Astrocyte (in vitro differentiated cells and primary cell): Measurements from ENCODE around the gene AIFM3.
"Not testable (repeated sequence)": the region's sequence is repeated elsewhere in the genome, so short reads cannot be mapped to it uniquely, and the experiment has no call there.

ENCODE experiments used
- EZH2 ChIP-seq: IDR thresholded peaks from 2 replicates; pipeline ENCODE4 v1.6.1; 2012; ENCODE audit warnings: mild to moderate bottlenecking, low read length, inconsistent platforms; ENCODE audit not compliant: insufficient read depth
- TF ChIP-seq, protein P1 (sequence below): IDR thresholded peaks from 2 replicates; pipeline ENCODE4 v1.5.1; 2011; ENCODE audit warnings: low read depth, mild to moderate bottlenecking, inconsistent platforms, low read length, moderate library complexity; ENCODE audit not compliant: insufficient read depth

DNA sequence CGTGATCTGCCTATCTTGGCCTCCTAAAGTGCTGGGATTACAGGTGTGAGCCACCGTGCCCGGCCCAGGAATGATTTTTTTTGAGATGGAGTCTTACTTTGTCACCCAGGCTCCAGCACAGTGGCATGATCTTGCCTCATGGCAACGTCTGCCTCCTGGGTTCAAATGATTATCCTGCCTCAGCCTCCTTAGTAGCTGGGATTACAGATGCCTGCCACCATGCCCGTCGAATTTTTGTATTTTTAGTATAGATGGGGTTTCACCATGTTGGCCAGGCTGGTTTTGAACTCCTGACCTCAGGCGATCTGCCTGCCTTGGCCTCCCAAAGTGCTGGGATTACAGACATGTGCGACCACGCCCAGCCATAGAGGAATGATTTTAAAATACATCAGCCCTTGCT, 32.0 kb upstream of the AIFM3 start:
- TF ChIP-seq, protein P1, sequence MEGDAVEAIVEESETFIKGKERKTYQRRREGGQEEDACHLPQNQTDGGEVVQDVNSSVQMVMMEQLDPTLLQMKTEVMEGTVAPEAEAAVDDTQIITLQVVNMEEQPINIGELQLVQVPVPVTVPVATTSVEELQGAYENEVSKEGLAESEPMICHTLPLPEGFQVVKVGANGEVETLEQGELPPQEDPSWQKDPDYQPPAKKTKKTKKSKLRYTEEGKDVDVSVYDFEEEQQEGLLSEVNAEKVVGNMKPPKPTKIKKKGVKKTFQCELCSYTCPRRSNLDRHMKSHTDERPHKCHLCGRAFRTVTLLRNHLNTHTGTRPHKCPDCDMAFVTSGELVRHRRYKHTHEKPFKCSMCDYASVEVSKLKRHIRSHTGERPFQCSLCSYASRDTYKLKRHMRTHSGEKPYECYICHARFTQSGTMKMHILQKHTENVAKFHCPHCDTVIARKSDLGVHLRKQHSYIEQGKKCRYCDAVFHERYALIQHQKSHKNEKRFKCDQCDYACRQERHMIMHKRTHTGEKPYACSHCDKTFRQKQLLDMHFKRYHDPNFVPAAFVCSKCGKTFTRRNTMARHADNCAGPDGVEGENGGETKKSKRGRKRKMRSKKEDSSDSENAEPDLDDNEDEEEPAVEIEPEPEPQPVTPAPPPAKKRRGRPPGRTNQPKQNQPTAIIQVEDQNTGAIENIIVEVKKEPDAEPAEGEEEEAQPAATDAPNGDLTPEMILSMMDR = not testable (repeated sequence)
- TF ChIP-seq EZH2 = not testable (repeated sequence)
